PC-3 (cell line): Measurements from ENCODE around the gene HSF2.

Source experiments
- EZH2 ChIP-seq: fragments of 300-600 bp; sonication (generic); IDR thresholded peaks from one replicate; pipeline ENCODE4 v1.6.1; 2017; ENCODE audit warnings: antibody characterized with exemption, mild to moderate bottlenecking, low read length; ENCODE audit not compliant: unreplicated experiment
- EZH2phosphoT487 ChIP-seq: fragments of 300-600 bp; sonication (generic); IDR thresholded peaks from 2 replicates; pipeline ENCODE4 v1.6.1; 2018; ENCODE audit warnings: mild to moderate bottlenecking, antibody characterized with exemption, low read length, borderline replicate concordance
- TF ChIP-seq, protein P1 (sequence below): fragments of 300-600 bp; sonication (generic); conservative IDR thresholded peaks from 2 replicates; pipeline ENCODE4 v1.5.1; 2017; ENCODE audit warnings: antibody characterized with exemption, low read depth, mild to moderate bottlenecking, low read length

- no peak for TF ChIP-seq EZH2
- TF ChIP-seq, protein P1, sequence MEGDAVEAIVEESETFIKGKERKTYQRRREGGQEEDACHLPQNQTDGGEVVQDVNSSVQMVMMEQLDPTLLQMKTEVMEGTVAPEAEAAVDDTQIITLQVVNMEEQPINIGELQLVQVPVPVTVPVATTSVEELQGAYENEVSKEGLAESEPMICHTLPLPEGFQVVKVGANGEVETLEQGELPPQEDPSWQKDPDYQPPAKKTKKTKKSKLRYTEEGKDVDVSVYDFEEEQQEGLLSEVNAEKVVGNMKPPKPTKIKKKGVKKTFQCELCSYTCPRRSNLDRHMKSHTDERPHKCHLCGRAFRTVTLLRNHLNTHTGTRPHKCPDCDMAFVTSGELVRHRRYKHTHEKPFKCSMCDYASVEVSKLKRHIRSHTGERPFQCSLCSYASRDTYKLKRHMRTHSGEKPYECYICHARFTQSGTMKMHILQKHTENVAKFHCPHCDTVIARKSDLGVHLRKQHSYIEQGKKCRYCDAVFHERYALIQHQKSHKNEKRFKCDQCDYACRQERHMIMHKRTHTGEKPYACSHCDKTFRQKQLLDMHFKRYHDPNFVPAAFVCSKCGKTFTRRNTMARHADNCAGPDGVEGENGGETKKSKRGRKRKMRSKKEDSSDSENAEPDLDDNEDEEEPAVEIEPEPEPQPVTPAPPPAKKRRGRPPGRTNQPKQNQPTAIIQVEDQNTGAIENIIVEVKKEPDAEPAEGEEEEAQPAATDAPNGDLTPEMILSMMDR = no peak
- no peak for TF ChIP-seq EZH2phosphoT487
Measured at GRCh38 chr6:122369536-122369935, 29.9 kb upstream of the HSF2 start.
